CD14-positive monocyte (primary cell): ENCODE measurements around the gene SEH1L. TPM values are rescaled to one million over a fixed set of nuclear protein-coding genes. Genes with fewer than 3 reads are reported as not detected.

Experiments used
- DNase-seq, 3 donors: peaks; one replicate each; pipeline ENCODE4 v3.0.0-alpha.2; 2011 to 2022
- H2AFZ ChIP-seq: 2 replicates; pipeline ENCODE4 v1.6.0; 2012; ENCODE audit warnings: mild to moderate bottlenecking, low read depth, low read length, inconsistent platforms; ENCODE audit not compliant: insufficient read depth, poor library complexity, severe bottlenecking
- H3K27ac ChIP-seq, 2 donors: 1 replicate in 1 of 2; 2 replicates in 1 of 2; pipeline ENCODE4 v1.5.1; 2012 to 2013; ENCODE audit warnings: low read length in 2 of 2, control low read depth in 1 of 2, inconsistent platforms in 1 of 2, low read depth in 1 of 2, mild to moderate bottlenecking in 1 of 2
- H3K27me3 ChIP-seq, 2 donors: one replicate each; pipeline versions ENCODE4 v1.6.0 to v1.6.1; 2011 to 2013; ENCODE audit warnings: low read length in 2 of 2; ENCODE audit not compliant: control insufficient read depth in 2 of 2, insufficient read depth in 2 of 2
- H3K36me3 ChIP-seq, 2 donors: replicated peaks in 1 of 2; 1 replicate in 1 of 2; 2 replicates in 1 of 2; pipeline versions ENCODE4 v1.5.1 to v1.6.1; 2012 to 2013; ENCODE audit warnings: low read length in 2 of 2, control low read depth in 1 of 2, inconsistent platforms in 1 of 2, mild to moderate bottlenecking in 1 of 2; ENCODE audit not compliant: insufficient read depth in 2 of 2, control insufficient read depth in 1 of 2
- H3K4me1 ChIP-seq, 2 donors: 1 replicate in 1 of 2; 2 replicates in 1 of 2; pipeline versions ENCODE4 v1.5.1 to v1.6.1; 2012 to 2013; ENCODE audit warnings: low read length in 2 of 2, control low read depth in 1 of 2, inconsistent platforms in 1 of 2, mild to moderate bottlenecking in 1 of 2, moderate library complexity in 1 of 2; ENCODE audit not compliant: insufficient read depth in 2 of 2, control insufficient read depth in 1 of 2
- H3K4me2 ChIP-seq: replicated peaks from 2 replicates; pipeline ENCODE3; 2012; ENCODE audit warnings: low read length, moderate library complexity, mild to moderate bottlenecking; ENCODE audit not compliant: poor library complexity, severe bottlenecking; ENCODE audit errors: extremely low read depth
- H3K4me3 ChIP-seq, 3 experiments: fragments of 200-600 bp in 1 of 3; sonication (generic) in 1 of 3; replicated peaks in 1 of 3; 1 replicate in 2 of 3; 2 replicates in 1 of 3; pipeline ENCODE4 v1.5.1; 2011 to 2013; ENCODE audit warnings: low read length in 3 of 3, mild to moderate bottlenecking in 3 of 3, control low read depth in 2 of 3, low read depth in 2 of 3, inconsistent platforms in 1 of 3, moderate library complexity in 1 of 3
- H3K79me2 ChIP-seq: 2 replicates; pipeline ENCODE4 v1.6.0; 2012; ENCODE audit warnings: mild to moderate bottlenecking, control low read depth, inconsistent platforms, low read length, moderate library complexity; ENCODE audit not compliant: insufficient read depth
- H3K9ac ChIP-seq: 2 replicates; pipeline ENCODE4 v1.6.0; 2017; ENCODE audit warnings: low read length, mild to moderate bottlenecking; ENCODE audit not compliant: insufficient read depth, poor library complexity, severe bottlenecking
- H3K9me3 ChIP-seq, 2 donors: replicated peaks in 1 of 2; 1 replicate in 1 of 2; 2 replicates in 1 of 2; pipeline versions ENCODE4 v1.5.1 to v1.6.1; 2012 to 2013; ENCODE audit warnings: low read length in 2 of 2, control low read depth in 1 of 2; ENCODE audit not compliant: control insufficient read depth in 1 of 2, insufficient read depth in 1 of 2
- H4K20me1 ChIP-seq: 2 replicates; pipeline ENCODE4 v1.6.0; 2012; ENCODE audit warnings: mild to moderate bottlenecking, low read length, control low read depth, moderate library complexity; ENCODE audit not compliant: insufficient read depth
- H3K27ac Mint-ChIP-seq, 7 donors: one replicate each; pipeline ENCODE4 v1.8.0; 2020; ENCODE audit warnings: mild to moderate bottlenecking in 7 of 7, mixed read lengths in 7 of 7, moderate library complexity in 6 of 7, inconsistent platforms in 2 of 7
- H3K27me3 Mint-ChIP-seq, 3 donors: one replicate each; pipeline ENCODE4 v1.8.0; 2021 to 2022; ENCODE audit warnings: low read depth in 3 of 3, mild to moderate bottlenecking in 3 of 3, mixed read lengths in 3 of 3, moderate library complexity in 3 of 3, inconsistent platforms in 1 of 3
- H3K36me3 Mint-ChIP-seq, 2 donors: one replicate each; pipeline ENCODE4 v1.8.0; 2020; ENCODE audit warnings: mixed read lengths in 2 of 2, inconsistent platforms in 1 of 2, mild to moderate bottlenecking in 1 of 2
- H3K4me1 Mint-ChIP-seq: one replicate; pipeline ENCODE4 v1.8.0; 2020; ENCODE audit warnings: mild to moderate bottlenecking, mixed read lengths
- H3K4me3 Mint-ChIP-seq, 2 donors: one replicate each; pipeline ENCODE4 v1.8.0; 2020; ENCODE audit warnings: mild to moderate bottlenecking in 2 of 2, mixed read lengths in 2 of 2, moderate library complexity in 1 of 2
- H3K9me3 Mint-ChIP-seq, 7 donors: one replicate each; pipeline ENCODE4 v1.8.0; 2020 to 2022; ENCODE audit warnings: mixed read lengths in 7 of 7, mild to moderate bottlenecking in 6 of 7, moderate library complexity in 6 of 7, inconsistent platforms in 2 of 7
- WGBS: methylation state at CpG from one replicate; pipeline ENCODE4 v1.1.5; 2013; ENCODE audit warnings: missing lambda C conversion rate; ENCODE audit not compliant: insufficient coverage; 5-methylcytosine and 5-hydroxymethylcytosine counted together
- intact Hi-C, 2 donors: fragments of 100-400 bp; cut with micrococcal nuclease; formaldehyde crosslinking; loops; one replicate each; pipeline versions ENCODE4 v1.15.0 to v1.15.1; 2023
- polyA plus RNA-seq, 3 donors: library from polyadenylated mRNA; depleted of rRNA in 1 of 3; unstranded in 2 of 3; stranded (reverse) in 1 of 3; fragments of 300-500 nt in 2 of 3; fragments of >200 nt in 1 of 3; fragmentation: Illumina TruSeq in 2 of 3; gene quantifications; 1 replicate in 2 of 3; 2 replicates in 1 of 3; pipeline ENCODE4 v1.2.3, GENCODE V29; 2012 to 2021
- TF ChIP-seq, protein P1 (sequence below): fragments of 200-600 bp; IDR thresholded peaks from one replicate; pipeline ENCODE4 v1.8.0; 2022; ENCODE audit warnings: antibody characterized with exemption, mild to moderate bottlenecking

Gene SEH1L
- polyA plus RNA-seq, 3 donors, result 7.1 to 26.9 (median 25.9) TPM

GRCh38 chr18:12922266-12922665, 25.5 kb upstream of the SEH1L start:
- Mint-ChIP-seq H3K27ac (no peak overlapping the region), H3K4me3 (no peak overlapping the region), H3K9me3 (no peaks in the 10 kb centered on the region), H3K4me1 (no peaks in the 10 kb centered on the region), H3K36me3 (no peaks in the 10 kb centered on the region), H3K27me3 (no peaks in the 10 kb centered on the region)
- Histone ChIP-seq H3K27me3 (no peaks in the 10 kb centered on the region), H3K79me2 (no peaks in the 10 kb centered on the region), H3K9me3 (no peaks in the 10 kb centered on the region), H3K36me3 (no peaks in the 10 kb centered on the region), H3K9ac (no peak overlapping the region), H4K20me1 (no peaks in the 10 kb centered on the region), H3K27ac (no peak overlapping the region), H3K4me3 (no peak overlapping the region), H3K4me2 (no peak overlapping the region), H3K4me1 (no peaks in the 10 kb centered on the region), H2AFZ (no peak overlapping the region)
- WGBS, result no CpG with 5 or more reads among the region's 1 CpG
- no peak for DNase-seq
- intact Hi-C loops, result no loop called here
- TF ChIP-seq, protein P1, sequence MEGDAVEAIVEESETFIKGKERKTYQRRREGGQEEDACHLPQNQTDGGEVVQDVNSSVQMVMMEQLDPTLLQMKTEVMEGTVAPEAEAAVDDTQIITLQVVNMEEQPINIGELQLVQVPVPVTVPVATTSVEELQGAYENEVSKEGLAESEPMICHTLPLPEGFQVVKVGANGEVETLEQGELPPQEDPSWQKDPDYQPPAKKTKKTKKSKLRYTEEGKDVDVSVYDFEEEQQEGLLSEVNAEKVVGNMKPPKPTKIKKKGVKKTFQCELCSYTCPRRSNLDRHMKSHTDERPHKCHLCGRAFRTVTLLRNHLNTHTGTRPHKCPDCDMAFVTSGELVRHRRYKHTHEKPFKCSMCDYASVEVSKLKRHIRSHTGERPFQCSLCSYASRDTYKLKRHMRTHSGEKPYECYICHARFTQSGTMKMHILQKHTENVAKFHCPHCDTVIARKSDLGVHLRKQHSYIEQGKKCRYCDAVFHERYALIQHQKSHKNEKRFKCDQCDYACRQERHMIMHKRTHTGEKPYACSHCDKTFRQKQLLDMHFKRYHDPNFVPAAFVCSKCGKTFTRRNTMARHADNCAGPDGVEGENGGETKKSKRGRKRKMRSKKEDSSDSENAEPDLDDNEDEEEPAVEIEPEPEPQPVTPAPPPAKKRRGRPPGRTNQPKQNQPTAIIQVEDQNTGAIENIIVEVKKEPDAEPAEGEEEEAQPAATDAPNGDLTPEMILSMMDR, result no peak

GRCh38 chr18:12924616-12925015, 23.2 kb upstream of the SEH1L start:
- H3K4me1 Mint-ChIP-seq, result no peaks in the 10 kb centered on the region
- H3K27me3 ChIP-seq, result no peaks in the 10 kb centered on the region
- H3K79me2 ChIP-seq, result no peaks in the 10 kb centered on the region
- no peaks in the 10 kb centered on the region for H3K36me3 Mint-ChIP-seq
- DNase-seq, result no peak
- no peaks in the 10 kb centered on the region for H3K4me1 ChIP-seq
- H3K9me3 ChIP-seq, result no peaks in the 10 kb centered on the region
- no peak overlapping the region for H2AFZ ChIP-seq
- 94% methylated on average over 6 of the region's 6 CpGs for WGBS
- no peak overlapping the region for H3K9ac ChIP-seq
- no peak overlapping the region for H3K27ac Mint-ChIP-seq
- no peaks in the 10 kb centered on the region for H4K20me1 ChIP-seq
- TF ChIP-seq, protein P1, result no peak
- H3K4me3 ChIP-seq, result no peak overlapping the region
- H3K27ac ChIP-seq, result no peak overlapping the region
- H3K36me3 ChIP-seq, result no peaks in the 10 kb centered on the region
- intact Hi-C loops, result no loop called here
- no peak overlapping the region for H3K4me3 Mint-ChIP-seq
- H3K9me3 Mint-ChIP-seq, result no peaks in the 10 kb centered on the region
- H3K4me2 ChIP-seq, result no peak overlapping the region
- H3K27me3 Mint-ChIP-seq, result no peaks in the 10 kb centered on the region
